K562 (cell line): ENCODE data around the gene RPS6KA4. TPM values are rescaled to one million over a fixed set of nuclear protein-coding genes. Genes with fewer than 3 reads are reported as not detected.

Experiments used
- CBFA2T3 ChIP-seq: fragments of 450-650 bp; IDR thresholded peaks from 2 replicates; pipeline ENCODE4 v1.6.1; 2017
- FOSL1 ChIP-seq: fragments of 200-800 bp; sonication (Bioruptor generic); conservative IDR thresholded peaks from 2 replicates; pipeline ENCODE4 v1.6.1; 2016; ENCODE audit warnings: missing genetic modification characterization, missing compliant biosample characterization
- HEY1 ChIP-seq: fragments of 250-450 bp; sonication (Bioruptor Pico); IDR thresholded peaks from 2 replicates; pipeline ENCODE4 v1.5.0; 2020; ENCODE audit warnings: mild to moderate bottlenecking, moderate library complexity, borderline replicate concordance
- PYGO2 ChIP-seq: fragments of 450-650 bp; IDR thresholded peaks from 2 replicates; pipeline ENCODE4 v1.6.1; 2016; ENCODE audit warnings: mild to moderate bottlenecking, missing genetic modification characterization, moderate library complexity, missing compliant biosample characterization
- SRSF7 ChIP-seq: fragments of 200-400 bp; formaldehyde crosslinking; optimal IDR thresholded peaks from 2 replicates; pipeline ENCODE3; 2017; ENCODE audit warnings: mild to moderate bottlenecking, low read depth, low read length
- SRSF9 ChIP-seq: fragments of 200-400 bp; formaldehyde crosslinking; IDR thresholded peaks from 2 replicates; pipeline ENCODE4 v1.6.1; 2017; ENCODE audit warnings: low read depth, low read length, borderline replicate concordance
- TBL1XR1 ChIP-seq, 2 experiments: IDR thresholded peaks; 2 replicates each; pipeline ENCODE4 v1.6.1; 2012; ENCODE audit warnings: improper control_type of control experiment in 2 of 2, low read length in 2 of 2, mild to moderate bottlenecking in 1 of 2
- YY1 ChIP-seq, 3 experiments: IDR thresholded peaks; 2 replicates each; pipeline ENCODE4 v1.6.1; 2011; ENCODE audit warnings: low read length in 2 of 3, mild to moderate bottlenecking in 2 of 3, moderate library complexity in 2 of 3, borderline replicate concordance in 1 of 3, control low read depth in 1 of 3, low read depth in 1 of 3; ENCODE audit not compliant: insufficient read depth in 3 of 3, insufficient replicate concordance in 2 of 3, control insufficient read depth in 1 of 3, insufficient read length in 1 of 3; ENCODE audit errors: extremely low read depth in 1 of 3
- ZNF121 ChIP-seq: sonication (generic); formaldehyde crosslinking; conservative IDR thresholded peaks from 2 replicates; pipeline ENCODE4 v1.8.0; 2022; ENCODE audit warnings: missing genetic modification reagents
- ZNF143 ChIP-seq: sonication (generic); formaldehyde crosslinking; IDR thresholded peaks from 2 replicates; pipeline ENCODE4 v1.9.0; 2022; ENCODE audit warnings: mild to moderate bottlenecking, missing genetic modification reagents
- ZNF146 ChIP-seq: IDR thresholded peaks from one replicate; pipeline ENCODE4 v1.6.1; 2018; ENCODE audit warnings: missing compliant biosample characterization; ENCODE audit not compliant: unreplicated experiment
- ZNF184 ChIP-seq: sonication (generic); formaldehyde crosslinking; IDR thresholded peaks from 2 replicates; pipeline ENCODE4 v1.5.0; 2020; ENCODE audit warnings: missing genetic modification reagents
- ZNF76 ChIP-seq: fragments of 250-450 bp; sonication (Bioruptor Pico); IDR thresholded peaks from 2 replicates; pipeline ENCODE4 v1.4.0; 2020; ENCODE audit warnings: mild to moderate bottlenecking, moderate library complexity, borderline replicate concordance
- polyA plus RNA-seq, 8 experiments: library from polyadenylated mRNA; depleted of rRNA in 4 of 8; stranded (reverse) in 5 of 8; unstranded in 3 of 8; fragments of >200 nt; fragmentation: Nextera tagmentation in 2 of 8; fragmentation: Illumina TruSeq in 1 of 8; extraction: Ambion mirVana in 2 of 8; extraction: Trizol in 1 of 8; gene quantifications; 2 replicates each; pipeline versions ENCODE4 v1.2.1 to v1.2.3, GENCODE V29; 2011 to 2014; ENCODE audit warnings: inconsistent platforms in 1 of 8, missing spikeins in 1 of 8
- total RNA-seq, 7 experiments: library from RNA; depleted of rRNA in 6 of 7; stranded (reverse); fragments of >200 nt in 6 of 7; fragmentation: Illumina TruSeq in 2 of 7; extraction: Trizol in 2 of 7; gene quantifications; 2 replicates each; pipeline versions ENCODE4 v1.2.1 to v1.2.3, GENCODE V29; 2011 to 2021; ENCODE audit warnings: low replicate concordance in 1 of 7
- TF ChIP-seq, protein P1 (sequence below), 3 experiments: fragments of 200-800 bp in 1 of 3; sonication (Bioruptor generic) in 1 of 3; sonication (generic) in 1 of 3; formaldehyde crosslinking in 1 of 3; IDR thresholded peaks; 2 replicates each; pipeline versions ENCODE4 v1.6.1 to v1.8.0; 2016 to 2022; ENCODE audit warnings: mild to moderate bottlenecking in 2 of 3, missing compliant biosample characterization in 2 of 3, missing genetic modification characterization in 2 of 3, missing genetic modification reagents in 1 of 3
- TF ChIP-seq, protein P2 (sequence below): fragments of 250-450 bp; sonication (Bioruptor Pico); IDR thresholded peaks from 2 replicates; pipeline ENCODE4 v1.9.0; 2021; ENCODE audit warnings: mild to moderate bottlenecking, inconsistent platforms
- TF ChIP-seq, protein P3 (sequence below): sonication (generic); formaldehyde crosslinking; IDR thresholded peaks from 2 replicates; pipeline ENCODE4 v1.8.0; 2022; ENCODE audit warnings: missing genetic modification reagents, mild to moderate bottlenecking, moderate library complexity, borderline replicate concordance
- TF ChIP-seq, protein P4 (sequence below): fragments of 450-650 bp; conservative IDR thresholded peaks from 2 replicates; pipeline ENCODE4 v1.6.1; 2016; ENCODE audit warnings: missing genetic modification characterization, low read depth, mild to moderate bottlenecking, missing compliant biosample characterization, moderate library complexity
- TF ChIP-seq, protein P5 (sequence below): sonication (generic); formaldehyde crosslinking; IDR thresholded peaks from 2 replicates; pipeline ENCODE4 v1.9.0; 2022; ENCODE audit warnings: mild to moderate bottlenecking, missing genetic modification reagents

The RPS6KA4 gene
- total and polyA plus RNA-seq, 9 of the 15 experiments (the other 6 are each of a cell fraction or from before 2014, with no cell fraction given): 0.15 to 23.8 (median 9.8) TPM

DNA sequence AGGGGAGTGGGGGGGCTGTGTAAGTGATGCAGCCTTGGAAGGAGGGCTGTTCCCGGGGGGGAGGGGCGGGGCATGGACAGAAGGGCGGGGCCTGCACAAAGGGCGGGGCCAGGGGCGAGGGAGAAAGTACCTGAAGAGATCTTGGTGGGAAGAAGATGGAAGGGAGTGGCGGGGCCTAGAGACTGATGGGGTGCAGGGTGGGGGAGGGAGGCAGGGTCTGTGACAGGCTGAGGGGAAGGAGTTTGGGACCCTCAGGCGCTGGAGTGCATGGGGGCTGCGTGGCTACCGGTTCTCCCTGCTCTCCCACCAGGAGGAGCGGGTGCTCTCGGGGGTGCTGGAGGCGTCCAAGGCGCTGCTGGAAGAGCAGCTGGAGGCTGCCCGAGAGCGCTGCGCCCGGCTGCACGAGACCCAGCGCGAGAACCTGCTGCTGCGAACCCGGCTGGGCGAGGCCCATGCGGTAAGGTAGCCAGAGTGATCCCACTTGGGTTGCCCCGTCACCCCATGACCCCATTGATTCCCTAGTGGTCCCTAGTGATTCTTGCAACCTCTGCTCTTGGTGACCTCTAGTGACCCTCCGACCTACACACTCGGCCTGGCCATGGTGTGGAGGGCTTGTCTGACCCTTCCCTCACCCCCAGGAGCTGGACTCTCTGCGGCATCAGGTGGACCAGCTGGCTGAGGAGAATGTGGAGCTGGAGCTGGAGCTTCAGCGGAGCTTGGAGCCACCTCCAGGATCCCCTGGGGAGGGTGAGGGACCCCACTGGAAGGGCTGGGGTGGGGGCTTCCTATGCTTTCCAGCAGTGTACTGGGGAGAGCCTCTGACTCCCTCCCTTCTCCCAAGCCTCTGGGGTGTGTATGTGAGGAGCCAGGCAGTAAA lies 15.9 kb upstream of the RPS6KA4 start (continued):
- TF ChIP-seq, protein P1, sequence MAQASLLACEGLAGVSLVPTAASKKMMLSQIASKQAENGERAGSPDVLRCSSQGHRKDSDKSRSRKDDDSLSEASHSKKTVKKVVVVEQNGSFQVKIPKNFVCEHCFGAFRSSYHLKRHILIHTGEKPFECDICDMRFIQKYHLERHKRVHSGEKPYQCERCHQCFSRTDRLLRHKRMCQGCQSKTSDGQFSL (CRISPR knock-in tag; IDR thresholded peaks at IDR 0.05): peak; percentile 74
- TF ChIP-seq, protein P1 (tag; IDR thresholded peaks at IDR 0.05): no peak
- TF ChIP-seq CBFA2T3: no peak
- no peak for TF ChIP-seq SRSF9
- no peak for TF ChIP-seq ZNF121 (CRISPR knock-in tag)
- TF ChIP-seq, protein P2, sequence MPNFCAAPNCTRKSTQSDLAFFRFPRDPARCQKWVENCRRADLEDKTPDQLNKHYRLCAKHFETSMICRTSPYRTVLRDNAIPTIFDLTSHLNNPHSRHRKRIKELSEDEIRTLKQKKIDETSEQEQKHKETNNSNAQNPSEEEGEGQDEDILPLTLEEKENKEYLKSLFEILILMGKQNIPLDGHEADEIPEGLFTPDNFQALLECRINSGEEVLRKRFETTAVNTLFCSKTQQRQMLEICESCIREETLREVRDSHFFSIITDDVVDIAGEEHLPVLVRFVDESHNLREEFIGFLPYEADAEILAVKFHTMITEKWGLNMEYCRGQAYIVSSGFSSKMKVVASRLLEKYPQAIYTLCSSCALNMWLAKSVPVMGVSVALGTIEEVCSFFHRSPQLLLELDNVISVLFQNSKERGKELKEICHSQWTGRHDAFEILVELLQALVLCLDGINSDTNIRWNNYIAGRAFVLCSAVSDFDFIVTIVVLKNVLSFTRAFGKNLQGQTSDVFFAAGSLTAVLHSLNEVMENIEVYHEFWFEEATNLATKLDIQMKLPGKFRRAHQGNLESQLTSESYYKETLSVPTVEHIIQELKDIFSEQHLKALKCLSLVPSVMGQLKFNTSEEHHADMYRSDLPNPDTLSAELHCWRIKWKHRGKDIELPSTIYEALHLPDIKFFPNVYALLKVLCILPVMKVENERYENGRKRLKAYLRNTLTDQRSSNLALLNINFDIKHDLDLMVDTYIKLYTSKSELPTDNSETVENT (CRISPR knock-in tag): peak; percentile 26; the same call in 1 of the 2 replicates
- no peak for TF ChIP-seq HEY1
- TF ChIP-seq ZNF143 (CRISPR knock-in tag): no peak
- TF ChIP-seq TBL1XR1 (IDR thresholded peaks at IDR 0.05; ENCODE audit: low read length in 2 of 2): no peak
- no peak for TF ChIP-seq FOSL1 (tag)
- TF ChIP-seq ZNF184 (CRISPR knock-in tag): no peak
- TF ChIP-seq ZNF146 (CRISPR knock-in tag): no peak
- no peak for TF ChIP-seq SRSF7
- no peak for TF ChIP-seq ZNF76 (CRISPR knock-in tag)
- TF ChIP-seq, protein P3, sequence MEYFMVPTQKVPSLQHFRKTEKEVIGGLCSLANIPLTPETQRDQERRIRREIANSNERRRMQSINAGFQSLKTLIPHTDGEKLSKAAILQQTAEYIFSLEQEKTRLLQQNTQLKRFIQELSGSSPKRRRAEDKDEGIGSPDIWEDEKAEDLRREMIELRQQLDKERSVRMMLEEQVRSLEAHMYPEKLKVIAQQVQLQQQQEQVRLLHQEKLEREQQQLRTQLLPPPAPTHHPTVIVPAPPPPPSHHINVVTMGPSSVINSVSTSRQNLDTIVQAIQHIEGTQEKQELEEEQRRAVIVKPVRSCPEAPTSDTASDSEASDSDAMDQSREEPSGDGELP (CRISPR knock-in tag): 0 out of 2 replicates have a peak, but pooled peaks have one; percentile 1
- TF ChIP-seq PYGO2 (tag): no peak
- TF ChIP-seq, protein P4, sequence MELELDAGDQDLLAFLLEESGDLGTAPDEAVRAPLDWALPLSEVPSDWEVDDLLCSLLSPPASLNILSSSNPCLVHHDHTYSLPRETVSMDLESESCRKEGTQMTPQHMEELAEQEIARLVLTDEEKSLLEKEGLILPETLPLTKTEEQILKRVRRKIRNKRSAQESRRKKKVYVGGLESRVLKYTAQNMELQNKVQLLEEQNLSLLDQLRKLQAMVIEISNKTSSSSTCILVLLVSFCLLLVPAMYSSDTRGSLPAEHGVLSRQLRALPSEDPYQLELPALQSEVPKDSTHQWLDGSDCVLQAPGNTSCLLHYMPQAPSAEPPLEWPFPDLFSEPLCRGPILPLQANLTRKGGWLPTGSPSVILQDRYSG: no peak
- no peak for TF ChIP-seq YY1 (IDR thresholded peaks at IDR 0.05; ENCODE audit: borderline replicate concordance in 1 of 3, control insufficient read depth in 1 of 3, extremely low read depth in 1 of 3, insufficient read depth in 3 of 3, insufficient read length in 1 of 3, insufficient replicate concordance in 2 of 3, low read depth in 1 of 3, low read length in 2 of 3)
- TF ChIP-seq, protein P5, sequence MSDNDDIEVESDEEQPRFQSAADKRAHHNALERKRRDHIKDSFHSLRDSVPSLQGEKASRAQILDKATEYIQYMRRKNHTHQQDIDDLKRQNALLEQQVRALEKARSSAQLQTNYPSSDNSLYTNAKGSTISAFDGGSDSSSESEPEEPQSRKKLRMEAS (CRISPR knock-in tag): no peak; the same call in 1 of the 2 replicates
